GM21576 (cell line): Measurements from ENCODE around the gene IGHMBP2.
A peak's percentile ranks its signal among the peaks of the same experiment; 100 is the strongest.

Experiments used
- ATAC-seq: cut with Tn5 transposase; IDR thresholded peaks from one replicate; pipeline ENCODE4 v1.9.1; 2021; ENCODE audit warnings: mild to moderate bottlenecking, moderate library complexity; ENCODE audit not compliant: unreplicated experiment

The IGHMBP2 gene

DNA sequence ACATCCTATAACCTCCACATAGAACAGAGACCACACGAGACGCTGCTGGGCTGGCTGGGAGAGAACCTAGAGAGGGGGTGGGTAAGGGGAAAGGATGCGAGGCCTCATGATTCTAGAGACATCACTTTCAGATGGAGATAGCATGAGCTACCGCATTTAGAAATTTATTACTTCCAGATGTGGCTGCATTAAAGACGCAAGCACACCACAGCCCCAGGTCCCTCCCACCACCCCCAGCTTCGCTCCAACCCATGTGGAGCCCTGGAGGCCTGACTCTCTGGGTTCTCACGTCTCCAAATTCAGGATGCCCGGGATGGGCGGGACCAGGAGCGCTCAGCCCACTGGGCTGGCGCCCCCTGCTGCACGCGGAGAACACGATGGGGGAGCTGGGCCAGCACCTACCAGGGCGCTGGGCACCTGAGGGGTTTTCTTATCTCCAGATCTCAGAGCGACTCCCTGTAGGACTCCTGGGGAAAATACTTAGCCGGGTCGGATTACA, 13.7 kb upstream of the IGHMBP2 start:
- no peak for ATAC-seq

DNA sequence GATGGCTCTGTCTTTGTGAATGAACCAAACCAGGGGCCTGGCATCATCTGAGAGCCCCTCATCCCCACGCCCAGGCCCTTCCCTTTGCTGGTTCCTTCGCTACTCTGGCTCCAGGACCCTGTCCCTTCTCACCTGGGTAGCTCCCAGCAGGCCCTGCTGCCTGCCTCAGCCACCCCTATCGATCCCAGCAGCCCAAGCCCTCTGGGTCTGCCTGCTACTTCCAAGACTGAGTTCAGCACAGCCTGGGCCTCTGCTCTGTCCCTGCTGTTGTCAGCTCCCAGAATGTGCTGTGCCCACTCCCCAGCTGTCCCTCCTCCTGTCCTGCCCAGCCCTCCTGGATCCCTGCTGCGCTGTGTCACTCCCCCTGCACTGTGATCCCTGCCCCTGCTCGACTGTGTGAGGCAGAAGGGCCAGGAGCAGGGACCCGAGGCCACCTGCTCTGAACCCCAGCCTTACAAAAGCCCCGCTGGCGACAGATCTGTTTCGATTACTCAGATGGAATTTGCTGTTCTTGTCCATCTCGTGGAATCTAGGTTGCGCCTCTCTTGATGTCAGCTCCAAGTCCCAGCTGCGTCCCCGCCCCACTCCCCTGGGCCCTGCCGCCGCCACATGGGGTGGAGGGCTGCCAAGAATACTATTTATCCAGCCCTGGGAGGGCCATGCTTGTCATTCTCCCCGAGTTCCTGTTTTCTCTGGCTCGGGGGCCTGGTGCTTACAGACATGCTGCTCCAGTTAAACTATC, 13.0 kb upstream of the IGHMBP2 start:
- ATAC-seq: no peak

DNA sequence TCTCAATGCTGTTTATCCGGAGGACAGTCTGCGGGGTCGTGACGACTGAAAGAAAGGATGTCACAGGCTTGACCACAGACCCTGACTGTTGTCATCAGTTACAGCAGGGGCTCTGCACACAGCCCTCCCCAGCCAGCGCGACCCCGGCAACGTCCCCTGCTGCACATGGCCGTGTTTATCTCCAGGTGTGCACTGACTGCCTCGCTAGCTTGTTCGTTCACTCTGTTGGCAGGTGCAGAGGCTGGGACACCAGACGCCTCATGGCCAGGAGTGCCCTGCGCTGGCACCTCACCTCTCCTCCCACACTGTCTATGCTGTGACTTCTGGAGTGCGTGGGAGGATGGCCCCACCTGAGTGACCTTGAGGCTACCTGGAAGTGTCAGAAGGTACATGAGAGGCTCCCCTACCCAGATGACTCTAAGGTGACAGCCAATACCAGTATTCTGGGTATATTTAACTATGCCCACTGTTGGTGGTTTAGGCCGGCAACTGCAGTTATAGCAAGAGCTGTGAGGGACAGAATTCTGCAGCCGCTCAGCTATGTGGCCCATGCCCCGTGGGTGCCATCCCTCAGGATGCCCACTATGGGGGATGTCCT, 12.2 kb upstream of the IGHMBP2 start:
- ATAC-seq: no peak

DNA sequence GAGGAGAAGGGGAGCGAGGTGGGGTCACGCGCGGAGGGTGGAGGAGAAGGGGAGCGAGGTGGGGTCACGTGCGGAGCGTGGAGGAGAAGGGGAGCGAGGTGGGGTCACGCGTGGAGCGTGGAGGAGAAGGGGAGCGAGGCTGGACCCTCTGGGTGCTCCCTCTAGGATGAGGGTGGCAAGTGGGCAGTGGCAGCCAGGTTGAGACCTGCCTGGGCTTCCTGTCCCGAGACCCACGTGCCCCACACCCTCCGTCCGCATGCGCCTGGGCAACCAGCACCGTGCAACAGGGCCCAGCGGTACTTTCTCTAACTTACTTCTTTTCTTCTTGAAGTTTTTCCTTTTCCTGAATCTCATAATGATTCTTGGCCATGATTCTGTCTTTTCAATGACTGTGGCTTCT, 11.1 kb upstream of the IGHMBP2 start:
- no peak for ATAC-seq

DNA sequence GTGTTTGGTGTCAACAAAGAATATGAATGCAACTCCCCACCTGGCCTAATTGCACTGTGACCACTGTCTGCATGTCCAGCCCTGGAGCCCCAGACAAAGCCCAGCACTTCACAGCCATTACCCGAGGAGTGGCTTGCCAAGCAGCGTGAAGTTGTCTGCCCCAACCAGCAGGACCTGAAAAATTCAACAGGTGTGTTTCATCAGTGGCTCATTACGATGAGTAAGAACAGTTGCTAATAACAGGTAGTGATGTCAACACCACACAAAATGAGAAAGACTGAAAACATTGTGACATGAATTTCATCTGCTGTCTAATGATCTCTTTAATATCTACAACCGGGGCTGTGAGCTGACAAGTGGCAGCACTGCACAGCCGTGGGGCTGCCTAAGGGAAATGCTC, 10.4 kb upstream of the IGHMBP2 start:
- no peak for ATAC-seq

DNA sequence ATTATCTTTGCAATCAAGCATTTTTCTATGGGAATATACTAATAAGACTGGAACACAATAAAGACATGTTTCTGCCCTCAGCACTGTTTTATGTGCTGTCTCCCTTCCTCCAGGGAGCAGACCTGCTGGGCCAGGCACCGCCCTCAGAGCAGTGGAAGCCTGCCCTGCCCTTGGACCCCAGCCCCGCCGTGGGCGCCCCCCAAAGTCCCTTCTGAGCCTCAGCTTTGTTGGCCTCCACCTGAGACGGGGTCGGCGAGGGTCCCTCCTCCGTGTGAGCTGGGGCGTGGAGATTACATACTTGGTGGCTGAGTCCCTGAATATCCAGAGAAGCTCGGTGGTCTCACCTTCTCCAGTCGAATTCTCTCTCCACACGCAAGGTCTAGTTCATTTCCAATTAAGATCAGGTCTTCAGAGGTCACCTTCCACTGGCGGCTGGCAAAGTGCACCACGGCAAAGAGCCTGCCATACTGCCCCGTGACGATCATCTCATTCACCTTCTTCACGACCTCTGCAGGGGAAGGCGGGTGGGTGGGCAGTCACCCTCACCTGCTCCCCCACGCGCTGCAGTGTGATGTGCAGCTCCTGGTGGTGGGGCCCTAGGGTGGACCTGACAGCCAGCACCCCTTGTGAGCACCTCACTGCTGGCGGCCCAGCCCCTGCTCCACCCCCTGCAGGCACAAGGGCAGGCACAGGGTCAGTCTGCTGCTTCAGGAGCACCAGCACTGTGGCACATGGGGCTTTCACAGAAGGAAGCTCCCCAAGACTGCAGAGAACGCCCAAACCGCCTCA, 7.3 kb upstream of the IGHMBP2 start:
- no peak for ATAC-seq

DNA sequence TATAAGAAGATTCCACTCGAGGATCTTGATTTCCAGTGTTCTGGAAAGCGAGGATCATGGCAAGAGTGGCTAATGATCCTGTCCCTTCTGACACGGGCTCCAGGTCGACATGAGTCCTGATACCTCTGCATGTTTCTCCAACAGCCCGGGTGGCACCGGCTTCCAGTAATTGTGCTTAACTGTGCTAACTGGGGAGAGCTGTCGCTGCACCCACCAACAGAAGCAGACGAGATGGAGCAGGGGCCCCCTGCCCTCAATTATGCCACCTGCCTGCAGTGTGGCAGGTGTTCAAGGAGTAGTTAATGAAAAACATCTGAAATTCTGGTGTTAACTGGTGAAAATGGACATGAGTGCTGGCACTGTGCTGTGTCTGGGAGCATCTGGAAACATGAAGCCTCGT, 6.2 kb upstream of the IGHMBP2 start:
- no peak for ATAC-seq

DNA sequence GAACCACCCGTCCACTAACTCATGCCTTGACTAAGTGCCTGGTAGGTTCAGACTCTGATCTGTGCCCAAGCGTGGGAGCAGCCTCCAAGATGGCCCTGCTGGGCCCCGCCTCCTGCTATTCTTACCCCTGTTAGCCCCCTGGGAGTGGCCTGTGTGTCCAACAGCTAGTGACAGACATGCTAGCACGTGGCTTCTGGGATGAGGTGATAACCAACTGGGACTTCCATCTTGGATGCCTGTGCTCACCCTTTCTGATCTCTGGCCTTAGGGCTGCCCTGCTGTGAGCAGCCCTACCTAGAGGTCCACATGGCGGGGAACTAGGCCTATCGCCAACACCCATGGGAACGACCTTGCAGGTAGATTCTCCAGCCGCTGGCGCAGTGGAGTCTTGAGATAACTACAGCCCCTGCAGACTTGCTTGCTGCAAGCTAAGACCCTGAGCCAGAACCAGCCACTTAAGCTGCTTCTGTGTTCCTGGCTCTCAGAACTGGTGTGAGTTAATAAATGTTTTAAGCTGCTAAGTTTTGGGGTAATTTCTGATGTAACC, 2.8 kb upstream of the IGHMBP2 start:
- ATAC-seq: no peak

DNA sequence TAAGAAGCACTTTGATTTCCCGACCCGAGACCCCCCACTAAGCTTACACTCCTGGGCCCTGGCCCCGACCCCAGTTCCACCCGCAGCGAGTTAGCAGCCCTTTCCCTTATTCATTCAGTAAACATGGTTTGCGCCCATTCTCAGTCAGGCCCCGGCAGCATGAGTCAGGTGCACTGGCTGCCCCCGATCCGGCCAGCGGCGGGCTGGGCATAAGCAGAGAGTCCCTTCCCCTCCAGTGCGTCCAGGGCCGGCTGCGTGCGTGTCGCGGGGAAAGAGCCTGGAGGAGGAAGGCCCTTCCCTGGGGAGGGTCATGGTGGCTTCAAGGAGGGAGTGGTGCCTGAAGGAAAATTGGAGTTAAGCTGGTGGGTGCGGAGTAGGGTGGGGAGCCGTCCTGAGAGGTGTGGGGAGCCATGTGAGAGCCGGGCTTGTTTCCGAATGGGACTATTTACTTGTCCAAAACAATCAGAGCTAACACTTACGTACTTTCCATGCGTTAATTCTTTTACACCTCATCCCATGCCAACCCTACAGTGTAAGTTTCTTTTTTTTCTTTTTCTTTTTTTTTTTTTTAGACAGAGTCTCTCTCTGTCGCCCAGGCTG, 657 bp downstream of the IGHMBP2 start:
- ATAC-seq: peak; percentile 5

DNA sequence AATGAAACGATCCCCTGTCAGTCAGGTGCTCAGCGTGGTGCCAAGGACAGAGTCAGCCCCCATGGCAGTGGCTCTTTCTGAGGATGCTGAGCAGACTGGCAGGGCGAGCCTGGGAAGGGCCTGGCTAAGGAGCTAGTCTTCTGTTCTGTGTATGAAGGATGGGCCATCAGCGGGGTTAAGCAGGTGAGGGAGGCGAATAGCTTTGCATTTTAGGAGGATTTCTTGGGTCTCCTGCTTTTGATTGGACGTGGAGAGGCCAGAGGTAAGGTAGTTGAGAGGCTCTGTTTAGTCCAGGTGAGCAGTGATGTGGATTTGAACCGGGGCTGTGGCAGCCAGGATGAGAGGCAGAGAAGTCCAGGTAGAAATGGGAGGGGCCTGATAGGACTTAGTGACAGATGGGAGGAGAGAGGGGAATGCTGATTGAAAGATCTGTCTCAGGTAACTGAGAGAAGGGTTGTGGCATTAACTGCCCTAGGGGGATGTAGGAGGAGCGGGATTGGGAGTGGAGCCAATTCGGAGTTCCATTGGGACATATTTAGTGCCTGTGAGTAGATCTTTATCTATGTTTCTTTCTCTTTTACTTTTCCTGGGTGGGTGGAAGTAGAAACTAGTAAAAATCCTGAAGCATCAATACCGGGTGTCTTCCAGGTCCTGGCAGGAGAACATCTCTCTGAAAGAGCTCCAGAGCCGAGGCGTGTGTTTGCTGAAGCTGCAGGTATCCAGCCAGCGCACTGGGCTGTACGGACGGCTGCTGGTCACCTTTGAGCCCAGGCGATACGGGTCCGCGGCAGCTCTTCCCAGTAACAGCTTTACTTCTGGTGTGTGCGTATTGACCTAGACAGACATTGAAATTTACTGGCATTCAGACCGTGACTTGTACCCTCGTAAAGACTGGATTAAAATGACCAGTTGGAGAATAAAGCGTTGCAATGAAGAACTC, 2.0 kb downstream of the IGHMBP2 start:
- ATAC-seq: no peak

DNA sequence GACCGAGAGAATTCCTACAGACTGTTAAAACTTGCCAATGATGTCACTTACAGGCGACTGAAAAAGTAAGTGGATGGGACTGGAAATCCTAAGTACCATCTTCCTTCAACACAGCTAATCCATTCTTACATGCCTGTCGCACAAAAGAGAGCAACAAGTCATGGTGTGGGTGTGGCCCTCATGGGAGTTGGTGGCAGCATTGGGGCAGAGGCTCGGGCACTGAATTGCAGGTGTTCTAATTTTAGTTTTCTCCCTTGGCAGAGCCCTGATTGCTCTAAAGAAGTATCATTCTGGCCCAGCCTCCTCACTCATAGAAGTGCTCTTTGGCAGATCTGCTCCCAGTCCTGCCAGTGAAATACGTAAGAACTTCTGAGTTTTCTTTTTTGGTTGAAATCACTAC, 4.6 kb downstream of the IGHMBP2 start:
- no peak for ATAC-seq

DNA sequence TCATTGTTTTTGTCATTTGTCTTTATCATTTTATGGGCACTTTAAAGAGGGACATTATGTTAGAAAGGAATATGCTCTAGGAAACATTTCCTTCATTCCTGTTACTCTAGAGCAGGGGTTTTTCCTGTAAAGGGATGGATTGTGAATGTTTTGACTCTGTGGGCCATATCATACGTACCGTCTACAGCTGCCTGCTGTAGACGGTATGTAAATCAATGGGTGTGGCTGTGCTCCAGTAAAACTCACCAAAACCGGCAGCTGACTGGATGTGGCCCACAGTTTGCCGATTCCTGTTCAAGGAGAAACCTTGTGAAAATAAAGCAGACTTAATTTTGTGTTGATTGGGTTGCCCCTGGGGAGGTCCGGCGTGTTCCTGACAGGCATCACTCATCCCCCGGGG, 7.3 kb downstream of the IGHMBP2 start:
- no peak for ATAC-seq

DNA sequence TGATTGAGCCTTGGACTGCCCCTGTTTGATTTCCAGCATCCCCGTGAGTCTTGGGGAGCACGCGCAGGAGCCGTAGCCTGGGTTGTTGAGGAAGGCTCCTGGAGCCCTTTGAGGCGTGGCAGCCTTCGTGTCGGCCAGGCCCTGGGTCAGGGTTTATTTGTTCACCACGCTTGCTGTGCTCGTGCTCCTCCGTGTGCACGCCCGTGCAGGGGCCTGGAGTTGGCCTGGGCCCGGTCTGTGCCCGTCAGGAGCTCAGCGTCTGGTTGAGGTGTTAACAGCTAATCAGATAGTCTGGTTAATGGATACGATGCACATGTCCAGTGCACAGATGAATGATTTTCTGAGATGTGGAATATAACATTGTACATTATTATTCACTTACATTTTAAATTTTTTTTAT, 8.0 kb downstream of the IGHMBP2 start:
- ATAC-seq: no peak

DNA sequence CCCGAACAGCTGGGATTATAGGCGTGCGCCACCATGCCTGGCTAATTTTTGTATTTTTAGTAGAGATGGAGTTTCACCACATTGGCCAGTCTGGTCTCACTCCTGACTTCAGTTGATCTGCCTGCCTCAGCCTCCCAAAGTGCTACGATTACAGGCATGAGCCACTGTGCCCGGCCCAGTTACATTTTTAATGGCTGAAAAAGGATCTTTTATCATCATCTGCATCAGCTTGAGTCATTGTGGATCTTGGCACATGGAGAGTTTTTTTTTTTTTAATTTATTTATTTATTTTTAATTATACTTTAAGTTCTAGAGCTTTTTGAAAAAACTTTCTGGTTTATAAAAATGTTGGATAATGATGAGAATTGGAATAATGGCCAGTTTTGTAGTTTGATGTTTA, 8.6 kb downstream of the IGHMBP2 start:
- no peak for ATAC-seq

DNA sequence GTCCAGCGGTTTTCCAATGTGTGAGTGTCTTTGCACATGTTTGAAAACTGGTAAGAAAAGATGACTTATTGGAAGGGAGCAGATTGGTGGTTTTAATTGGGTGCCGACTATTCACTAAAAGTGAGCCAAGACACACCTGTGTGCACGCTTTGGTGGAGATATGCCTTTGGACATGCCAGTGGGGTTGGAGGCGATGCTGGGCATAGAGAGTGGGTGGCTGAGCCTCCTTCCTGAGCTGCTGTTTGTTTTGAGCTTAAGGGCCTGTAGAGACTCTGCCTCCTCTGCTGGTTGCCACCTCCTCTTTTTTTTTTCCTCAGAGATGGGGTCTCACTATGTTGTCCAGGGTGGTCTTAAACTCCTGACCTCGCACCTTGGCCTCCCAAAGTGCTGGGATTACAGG, 9.5 kb downstream of the IGHMBP2 start:
- ATAC-seq: no peak

DNA sequence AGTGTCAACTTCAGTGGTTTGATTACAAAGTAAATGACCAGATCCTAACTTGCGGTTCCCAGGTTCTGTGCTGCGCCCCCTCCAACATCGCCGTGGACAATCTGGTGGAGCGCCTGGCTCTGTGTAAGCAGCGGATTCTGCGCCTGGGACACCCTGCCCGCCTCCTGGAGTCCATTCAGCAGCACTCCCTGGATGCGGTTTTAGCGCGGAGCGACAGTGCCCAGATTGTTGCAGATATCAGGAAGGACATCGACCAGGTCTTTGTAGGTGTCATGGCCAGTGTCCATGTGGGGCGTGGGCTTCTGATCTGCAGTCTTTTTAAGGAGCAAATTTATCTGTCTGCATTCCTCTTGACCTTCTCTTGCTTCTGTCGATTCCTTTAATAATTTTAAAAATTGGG, 11.1 kb downstream of the IGHMBP2 start:
- ATAC-seq: no peak

DNA sequence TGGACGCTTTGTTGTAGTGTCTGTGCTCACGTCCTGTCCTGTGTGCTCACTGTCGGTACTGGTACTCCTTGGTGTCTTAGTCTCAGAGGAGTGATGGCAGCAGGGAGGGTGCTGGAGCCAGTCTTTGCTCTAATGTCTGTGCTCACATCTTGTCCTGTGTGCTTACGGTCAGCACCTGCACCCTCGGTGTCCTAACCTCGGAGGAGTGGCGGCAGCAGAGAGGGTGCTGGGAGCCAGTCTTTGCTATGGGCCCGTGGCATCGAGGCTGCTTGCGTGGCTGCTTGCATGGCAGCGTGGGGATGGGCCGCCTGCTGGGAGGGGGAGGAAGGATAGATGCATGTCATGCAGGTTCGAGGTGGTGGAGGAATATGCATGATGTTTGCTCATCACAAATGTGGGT, 12.7 kb downstream of the IGHMBP2 start:
- no peak for ATAC-seq

DNA sequence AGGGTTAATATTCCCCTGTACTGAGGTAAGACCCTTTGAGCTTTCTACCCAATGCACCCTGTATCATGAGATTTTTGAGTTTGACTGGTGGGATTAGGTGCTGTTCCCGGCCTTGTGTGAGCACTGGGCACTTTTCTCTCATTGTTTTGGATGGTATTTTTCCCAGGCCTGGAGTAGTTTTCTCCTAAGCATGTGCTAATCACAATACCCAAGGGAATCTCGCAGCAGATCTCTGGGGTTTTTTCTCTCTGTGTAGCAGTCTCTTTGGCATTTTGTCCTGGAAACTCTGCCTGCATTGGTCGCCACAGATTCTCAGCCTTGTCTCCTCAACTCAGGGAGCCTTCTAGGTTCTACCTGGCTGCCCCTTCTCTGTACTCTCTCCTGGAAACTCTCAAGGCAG, 19.9 kb downstream of the IGHMBP2 start:
- no peak for ATAC-seq

DNA sequence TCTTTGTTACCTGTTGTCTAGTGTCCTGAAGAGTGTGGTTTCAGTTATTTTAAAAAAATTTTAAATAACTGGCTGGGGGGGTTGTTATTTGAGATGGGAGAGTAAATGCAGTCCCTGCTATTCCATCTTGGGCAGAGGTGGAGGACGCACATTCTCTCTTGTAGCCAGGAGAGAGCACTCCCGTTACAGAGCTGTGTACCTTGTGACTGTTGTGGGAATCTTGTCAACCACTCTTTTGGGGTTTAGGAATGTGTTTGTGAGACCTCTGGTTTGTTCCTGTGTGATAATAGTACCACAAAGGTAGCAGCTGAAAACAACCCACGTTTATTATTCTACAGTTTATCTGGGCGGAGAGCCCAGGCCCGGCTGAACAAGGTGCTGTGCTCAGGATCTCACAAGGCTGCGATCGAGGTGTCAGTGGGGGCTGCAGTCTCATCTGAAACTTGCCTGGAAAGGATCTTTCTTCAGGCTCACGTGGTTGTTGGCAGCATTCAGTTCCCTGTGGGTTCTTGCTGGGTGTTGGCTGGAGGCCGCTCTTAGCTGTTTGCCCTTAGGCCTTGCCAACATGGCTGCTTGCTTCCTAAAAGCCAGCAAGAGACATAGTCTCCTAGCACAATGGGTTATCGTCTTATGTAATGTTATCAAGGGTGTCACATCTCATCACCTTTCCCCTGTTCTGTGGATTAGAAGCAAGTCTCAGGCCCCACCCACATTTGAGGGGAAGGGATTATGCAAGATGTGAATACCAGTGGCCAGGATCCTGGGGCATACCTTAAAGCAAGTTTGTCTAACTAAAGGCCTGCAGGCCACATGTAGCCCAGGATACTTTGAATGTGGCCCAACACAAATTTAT, 20.6 kb downstream of the IGHMBP2 start:
- no peak for ATAC-seq
